ENCODE data around the gene ADAMTS15.

- TF ChIP-seq, protein P1, sequence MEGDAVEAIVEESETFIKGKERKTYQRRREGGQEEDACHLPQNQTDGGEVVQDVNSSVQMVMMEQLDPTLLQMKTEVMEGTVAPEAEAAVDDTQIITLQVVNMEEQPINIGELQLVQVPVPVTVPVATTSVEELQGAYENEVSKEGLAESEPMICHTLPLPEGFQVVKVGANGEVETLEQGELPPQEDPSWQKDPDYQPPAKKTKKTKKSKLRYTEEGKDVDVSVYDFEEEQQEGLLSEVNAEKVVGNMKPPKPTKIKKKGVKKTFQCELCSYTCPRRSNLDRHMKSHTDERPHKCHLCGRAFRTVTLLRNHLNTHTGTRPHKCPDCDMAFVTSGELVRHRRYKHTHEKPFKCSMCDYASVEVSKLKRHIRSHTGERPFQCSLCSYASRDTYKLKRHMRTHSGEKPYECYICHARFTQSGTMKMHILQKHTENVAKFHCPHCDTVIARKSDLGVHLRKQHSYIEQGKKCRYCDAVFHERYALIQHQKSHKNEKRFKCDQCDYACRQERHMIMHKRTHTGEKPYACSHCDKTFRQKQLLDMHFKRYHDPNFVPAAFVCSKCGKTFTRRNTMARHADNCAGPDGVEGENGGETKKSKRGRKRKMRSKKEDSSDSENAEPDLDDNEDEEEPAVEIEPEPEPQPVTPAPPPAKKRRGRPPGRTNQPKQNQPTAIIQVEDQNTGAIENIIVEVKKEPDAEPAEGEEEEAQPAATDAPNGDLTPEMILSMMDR (IDR thresholded peaks at IDR 0.05): no peak
- TF ChIP-seq POLR2AphosphoS5 (IDR thresholded peaks at IDR 0.05): no peak
These were observed 47.5 kb upstream of the ADAMTS15 start for GRCh38 chr11:130400781-130401483.

Data from upper lobe of left lung (tissue), 4 donors.